DND-41 (cell line): ENCODE results near the gene SLC5A6.

Source experiments
- CTCF ChIP-seq: IDR thresholded peaks from 2 replicates; pipeline ENCODE4 v1.5.1; 2012; ENCODE audit warnings: borderline replicate concordance, low read length, moderate library complexity, mild to moderate bottlenecking; ENCODE audit not compliant: poor library complexity, severe bottlenecking; ENCODE audit errors: extremely low read depth
- EZH2 ChIP-seq: IDR thresholded peaks from 3 replicates; pipeline ENCODE4 v1.6.1; 2012; ENCODE audit warnings: borderline replicate concordance, low read depth, mild to moderate bottlenecking, moderate library complexity, low read length, inconsistent platforms; ENCODE audit not compliant: severe bottlenecking

GRCh38 chr2:27170581-27171337, 41.3 kb downstream of the SLC5A6 start:
- TF ChIP-seq CTCF (no peak), EZH2 (no peak)
